GM21825 (cell line): ENCODE measurements around the gene SUSD2.
"Not testable (repeated sequence)": the region's sequence is repeated elsewhere in the genome, so short reads cannot be mapped to it uniquely, and the experiment has no call there.

Experiments used
- ATAC-seq: cut with Tn5 transposase; IDR thresholded peaks from one replicate; pipeline ENCODE4 v1.9.1; 2021; ENCODE audit warnings: mild to moderate bottlenecking, moderate library complexity; ENCODE audit not compliant: unreplicated experiment

Gene SUSD2

GRCh38 chr22:24210409-24210808 is 29.1 kb downstream of the SUSD2 start:
- not testable (repeated sequence) for ATAC-seq

GRCh38 chr22:24211716-24212115 is 30.4 kb downstream of the SUSD2 start:
- not testable (repeated sequence) for ATAC-seq

GRCh38 chr22:24213111-24213510 is 31.8 kb downstream of the SUSD2 start:
- not testable (repeated sequence) for ATAC-seq

- ATAC-seq = no peak
These were observed 33.4 kb downstream of the SUSD2 start for GRCh38 chr22:24214467-24215285.

GRCh38 chr22:24216541-24217209 is 35.4 kb downstream of the SUSD2 start:
- ATAC-seq = no peak

- ATAC-seq = no peak
These were observed 36.1 kb downstream of the SUSD2 start for GRCh38 chr22:24217384-24217783.

GRCh38 chr22:24219750-24220149 is 38.5 kb downstream of the SUSD2 start:
- no peak for ATAC-seq

- no peak for ATAC-seq
These were observed 43.2 kb downstream of the SUSD2 start for GRCh38 chr22:24224468-24224867.

- ATAC-seq = no peak
These were observed 43.8 kb downstream of the SUSD2 start for GRCh38 chr22:24225044-24225601.

GRCh38 chr22:24225951-24226350 is 44.7 kb downstream of the SUSD2 start:
- no peak for ATAC-seq

- ATAC-seq = no peak
These were observed 49.8 kb downstream of the SUSD2 start for GRCh38 chr22:24230911-24231656.

GRCh38 chr22:24231706-24232105 is 50.4 kb downstream of the SUSD2 start:
- ATAC-seq = no peak

- ATAC-seq = no peak
These were observed 50.8 kb downstream of the SUSD2 start for GRCh38 chr22:24232124-24232523.

- no peak for ATAC-seq
These were observed 51.4 kb downstream of the SUSD2 start for GRCh38 chr22:24232725-24233124.

- no peak for ATAC-seq
These were observed 51.9 kb downstream of the SUSD2 start for GRCh38 chr22:24233235-24233634.

- no peak for ATAC-seq
These were observed 52.5 kb downstream of the SUSD2 start for GRCh38 chr22:24233816-24234215.

- no peak for ATAC-seq
These were observed 54.0 kb downstream of the SUSD2 start for GRCh38 chr22:24235315-24235714.

- no peak for ATAC-seq
These were observed 55.4 kb downstream of the SUSD2 start for GRCh38 chr22:24236656-24237055.

- ATAC-seq = not testable (repeated sequence)
These were observed 56.9 kb downstream of the SUSD2 start for GRCh38 chr22:24238101-24238694.
